Measurements from ENCODE around the gene SLC38A1.
"Not testable (repeated sequence)": the region's sequence is repeated elsewhere in the genome, so short reads cannot be mapped to it uniquely, and the experiment has no call there.

The SLC38A1 gene

DNA sequence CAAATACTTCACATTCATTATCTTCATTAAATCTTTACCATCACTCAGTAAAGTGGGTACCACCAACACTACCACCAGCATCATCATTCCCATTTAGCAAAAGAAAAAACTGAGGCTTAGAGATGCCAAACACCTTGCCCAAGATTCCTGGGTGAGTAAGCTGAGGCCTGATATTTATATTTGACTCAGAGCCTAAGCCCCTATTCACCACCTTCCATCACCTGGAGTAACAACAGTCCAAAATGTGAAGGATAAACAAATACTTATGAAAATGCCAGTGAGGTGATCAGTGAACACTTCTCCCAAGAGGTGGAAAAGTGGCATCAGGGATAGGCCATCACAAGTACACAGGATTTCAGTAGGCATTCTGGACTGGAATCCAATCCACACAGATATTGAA lies 3.7 kb downstream of the SLC38A1 start:
- in situ Hi-C loops (cut with MboI; ENCODE audit: low sequenced_read_pairs): no loop called here

DNA sequence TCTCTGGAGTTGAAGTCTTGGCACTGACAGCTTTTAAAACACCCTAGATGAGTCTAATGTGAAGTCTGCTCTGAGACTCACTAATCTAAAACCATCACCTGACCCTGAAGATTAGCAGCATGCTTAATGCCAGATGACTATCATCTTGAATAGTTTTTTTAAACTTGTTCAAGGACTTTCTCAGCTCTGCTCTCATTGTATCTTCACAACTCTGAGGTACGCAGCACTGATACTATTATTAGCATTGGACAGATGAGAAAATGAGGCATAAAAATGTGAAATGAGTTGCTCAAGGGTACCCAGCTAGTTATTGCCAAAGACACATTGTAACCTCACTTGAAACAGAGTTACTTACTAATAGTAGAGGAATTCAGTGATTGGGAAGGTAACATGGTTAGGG lies 4.8 kb downstream of the SLC38A1 start:
- in situ Hi-C loops (cut with MboI; ENCODE audit: low sequenced_read_pairs): no loop called here

DNA sequence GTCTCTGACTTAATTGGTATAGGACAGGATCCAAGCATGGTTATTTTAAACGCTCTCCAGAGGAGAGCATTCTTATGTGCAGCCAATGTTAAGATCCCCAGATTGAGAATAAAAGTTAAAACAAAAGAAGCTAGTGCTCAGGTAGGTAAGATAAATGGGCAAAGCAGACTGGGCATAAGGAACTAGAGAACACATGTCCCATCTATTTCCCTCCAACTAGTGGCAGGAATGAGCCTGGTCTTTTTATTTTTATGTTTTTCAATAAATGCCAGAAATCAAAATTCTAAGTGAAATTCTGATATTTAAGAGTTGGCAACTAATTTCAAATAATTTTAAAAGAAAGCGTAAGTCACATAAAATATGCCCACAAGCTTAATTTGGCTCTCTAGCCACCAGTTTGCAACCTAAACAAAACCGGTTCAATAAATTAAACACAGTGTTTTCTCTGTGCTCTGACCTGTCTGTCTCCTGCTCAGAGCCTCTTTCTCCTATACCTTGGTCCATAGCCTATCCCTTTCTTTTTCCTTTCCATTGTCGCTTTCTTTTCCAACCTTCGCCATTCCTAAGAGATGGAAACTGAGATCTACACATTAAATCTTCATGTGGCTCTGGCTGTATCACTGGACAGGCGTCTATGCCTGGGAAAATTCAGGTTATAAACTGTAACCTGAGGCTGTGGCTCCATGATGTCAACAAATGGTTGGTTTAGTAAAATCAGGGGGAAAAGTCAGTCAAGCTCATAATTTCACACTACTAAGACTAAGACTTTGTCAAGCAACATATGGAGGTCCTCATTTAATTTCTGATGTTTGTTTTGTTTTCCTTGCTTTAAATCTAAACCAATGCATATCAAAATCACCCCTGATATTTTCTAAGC lies 5.5 kb downstream of the SLC38A1 start:
- in situ Hi-C loops (cut with MboI; ENCODE audit: low sequenced_read_pairs): no loop called here

- in situ Hi-C loops (cut with MboI; ENCODE audit: low sequenced_read_pairs): no loop called here
Observed at GRCh38 chr12:46261646-46262045, 7.2 kb downstream of the SLC38A1 start.

- in situ Hi-C loops (cut with MboI; ENCODE audit: low sequenced_read_pairs): no loop called here
Observed at GRCh38 chr12:46260913-46261476, 7.8 kb downstream of the SLC38A1 start.

- in situ Hi-C loops (cut with MboI; ENCODE audit: low sequenced_read_pairs): no loop called here
Observed at GRCh38 chr12:46260124-46260912, 8.5 kb downstream of the SLC38A1 start.

- in situ Hi-C loops (cut with MboI; ENCODE audit: low sequenced_read_pairs): no loop called here
Observed at GRCh38 chr12:46259713-46260112, 9.1 kb downstream of the SLC38A1 start.

GRCh38 chr12:46259071-46259470 lies 9.8 kb downstream of the SLC38A1 start:
- in situ Hi-C loops (cut with MboI; ENCODE audit: low sequenced_read_pairs): no loop called here

GRCh38 chr12:46258129-46258528 lies 10.7 kb downstream of the SLC38A1 start:
- in situ Hi-C loops (cut with MboI; ENCODE audit: low sequenced_read_pairs): no loop called here

DNA sequence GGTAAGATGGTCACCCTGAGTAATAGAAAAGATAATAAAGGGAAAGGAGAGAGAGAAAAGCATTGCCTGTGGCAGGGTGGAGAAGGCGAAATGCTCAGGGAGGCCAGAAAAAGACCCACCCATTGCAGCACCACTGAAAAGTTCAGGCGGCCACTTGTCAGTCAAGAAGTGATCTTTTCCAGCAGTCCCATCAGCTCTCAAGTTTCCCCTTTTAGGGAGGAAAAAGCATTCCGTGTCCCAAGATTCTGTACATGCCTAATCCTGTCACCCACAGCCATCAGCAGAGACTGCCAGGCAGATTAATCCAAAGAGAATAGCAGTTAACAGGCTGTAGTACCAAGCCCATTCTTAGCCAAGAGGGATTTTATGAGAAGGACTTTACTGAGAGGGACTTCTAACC lies 11.9 kb downstream of the SLC38A1 start:
- in situ Hi-C loops (cut with MboI; ENCODE audit: low sequenced_read_pairs): no loop called here

DNA sequence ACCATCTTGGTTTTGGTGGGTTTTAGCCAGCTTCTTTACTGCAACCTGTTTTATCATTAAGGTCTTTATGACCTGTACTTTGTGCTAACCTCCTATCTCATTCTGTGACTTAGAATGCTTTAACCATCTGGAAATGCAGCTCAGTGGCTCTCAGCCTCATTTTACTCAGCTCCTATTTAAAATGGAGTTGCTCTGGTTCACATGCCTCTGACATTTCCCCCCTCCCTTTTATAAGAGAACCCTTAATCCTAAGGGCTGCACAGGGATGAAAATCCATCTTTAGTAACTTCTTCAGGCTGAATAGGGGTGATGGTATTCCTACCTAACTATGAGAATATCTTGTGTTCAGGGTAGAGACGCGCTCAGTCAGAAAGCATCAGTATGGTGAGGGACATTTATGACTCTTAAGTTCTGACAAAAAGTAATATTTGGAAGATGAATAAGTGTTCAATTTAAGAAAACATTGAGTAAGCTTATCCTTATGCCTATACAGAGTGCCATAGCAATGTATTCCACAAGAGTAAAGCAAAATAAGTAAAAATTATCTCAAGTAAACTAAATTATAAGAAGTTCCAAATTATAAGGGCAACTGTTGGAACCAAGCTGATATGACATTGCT lies 15.2 kb downstream of the SLC38A1 start:
- in situ Hi-C loops (cut with MboI; ENCODE audit: low sequenced_read_pairs): no loop called here

DNA sequence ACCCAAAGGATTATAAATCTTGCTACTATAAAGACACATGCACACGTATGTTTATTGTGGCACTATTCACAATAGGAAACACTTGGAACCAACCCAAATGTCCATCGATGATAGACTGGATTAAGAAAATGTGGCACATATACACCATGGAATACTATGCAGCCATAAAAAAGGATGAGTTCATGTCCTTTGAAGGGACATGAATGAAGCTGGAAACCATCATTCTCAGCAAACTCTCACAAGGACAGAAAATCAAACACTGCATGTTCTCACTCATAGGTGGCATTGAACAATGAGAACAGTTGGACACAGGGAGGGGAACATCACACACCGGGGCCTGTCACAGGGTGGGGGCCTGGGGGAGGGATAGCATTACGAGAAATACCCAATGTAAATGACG lies 16.8 kb downstream of the SLC38A1 start:
- in situ Hi-C loops (cut with MboI; ENCODE audit: low sequenced_read_pairs): not testable (repeated sequence)

DNA sequence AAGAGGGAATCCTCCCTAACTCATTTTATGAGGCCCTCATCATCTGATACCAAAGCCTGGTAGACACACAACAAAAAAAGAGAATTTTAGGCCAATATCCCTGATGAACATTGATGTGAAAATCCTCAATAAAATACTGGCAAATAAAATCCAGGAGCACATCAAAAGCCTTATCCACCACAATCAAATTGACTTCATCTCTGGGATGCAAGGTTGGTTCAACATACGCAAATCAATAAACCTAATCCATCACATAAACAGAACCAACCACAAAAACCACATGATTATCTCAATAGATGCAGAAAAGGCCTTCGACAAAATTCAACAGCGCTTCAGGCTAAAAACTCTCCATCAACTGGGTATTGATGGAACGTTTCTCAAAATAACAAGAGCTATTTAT lies 18.9 kb downstream of the SLC38A1 start:
- in situ Hi-C loops (cut with MboI; ENCODE audit: low sequenced_read_pairs): not testable (repeated sequence)

DNA sequence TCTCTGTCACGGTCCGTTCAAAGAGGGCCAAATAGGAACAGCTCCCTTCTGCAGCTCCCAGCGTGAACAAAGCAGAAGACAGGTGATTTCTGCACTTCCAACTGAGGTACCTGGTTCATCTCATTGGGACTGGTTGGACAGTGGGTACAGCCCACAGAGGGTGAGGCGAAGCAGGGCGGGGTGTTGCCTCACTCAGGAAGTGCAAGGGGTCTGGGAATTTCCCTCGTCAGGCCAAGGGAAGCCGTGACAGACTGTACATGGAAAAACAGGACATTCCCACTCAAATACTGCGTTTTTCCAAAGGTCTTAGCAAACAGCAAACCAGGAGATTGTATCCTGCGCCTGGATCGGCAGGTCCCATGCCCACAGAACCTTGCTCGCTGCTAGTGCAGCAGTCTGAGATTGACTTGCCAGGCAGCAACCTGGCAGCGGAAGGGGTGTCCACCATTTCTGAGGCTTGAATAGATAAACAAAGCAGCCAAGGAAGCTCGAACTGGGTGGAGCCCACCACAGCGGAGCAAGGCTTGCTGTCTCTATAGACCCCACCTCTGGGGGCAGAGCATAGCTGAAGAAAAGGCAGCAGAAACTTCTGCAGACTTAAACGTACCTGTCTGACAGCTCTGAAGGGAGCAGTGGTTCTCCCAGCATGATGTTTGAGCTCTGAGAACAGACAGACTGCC lies 22.7 kb downstream of the SLC38A1 start:
- in situ Hi-C loops (cut with MboI; ENCODE audit: low sequenced_read_pairs): no loop called here

- in situ Hi-C loops (cut with MboI; ENCODE audit: low sequenced_read_pairs): no loop called here
Observed at GRCh38 chr12:46244997-46245396, 23.8 kb downstream of the SLC38A1 start.

GRCh38 chr12:46244273-46244915 lies 24.4 kb downstream of the SLC38A1 start:
- in situ Hi-C loops (cut with MboI; ENCODE audit: low sequenced_read_pairs): no loop called here

GRCh38 chr12:46242569-46242968 lies 26.3 kb downstream of the SLC38A1 start:
- in situ Hi-C loops (cut with MboI; ENCODE audit: low sequenced_read_pairs): no loop called here

GRCh38 chr12:46240436-46240835 lies 28.4 kb downstream of the SLC38A1 start:
- in situ Hi-C loops (cut with MboI; ENCODE audit: low sequenced_read_pairs): no loop called here

GRCh38 chr12:46238821-46239220 lies 30.0 kb downstream of the SLC38A1 start:
- in situ Hi-C loops (cut with MboI; ENCODE audit: low sequenced_read_pairs): no loop called here

GRCh38 chr12:46237371-46238045 lies 31.3 kb downstream of the SLC38A1 start:
- in situ Hi-C loops (cut with MboI; ENCODE audit: low sequenced_read_pairs): no loop called here
